SK-N-SH treated with all-trans-retinoic acid at 6 μM for 48 hours (cell line): Measurements from ENCODE around the gene GMPR2.

Experiments used
- CREB5 ChIP-seq: fragments of 250-450 bp; sonication (Bioruptor Pico); IDR thresholded peaks from 2 replicates; pipeline ENCODE4 v1.5.1; 2020; ENCODE audit warnings: low read depth, mild to moderate bottlenecking, moderate library complexity
- ESRRG ChIP-seq: fragments of 250-450 bp; sonication (Bioruptor Pico); IDR thresholded peaks from 2 replicates; pipeline ENCODE4 v1.6.1; 2021; ENCODE audit warnings: mild to moderate bottlenecking
- PPARA ChIP-seq: fragments of 250-450 bp; sonication (Bioruptor Pico); IDR thresholded peaks from 2 replicates; pipeline ENCODE4 v1.5.0; 2020; ENCODE audit warnings: mild to moderate bottlenecking, borderline replicate concordance
- RARB ChIP-seq: fragments of 250-450 bp; sonication (Bioruptor Pico); IDR thresholded peaks from 2 replicates; pipeline ENCODE4 v1.8.0; 2021; ENCODE audit warnings: mild to moderate bottlenecking, moderate library complexity
- ZFP30 ChIP-seq: fragments of 450-650 bp; formaldehyde crosslinking; IDR thresholded peaks from 2 replicates; pipeline ENCODE4 v1.5.0; 2022; ENCODE audit warnings: mild to moderate bottlenecking, moderate library complexity
- ZNF565 ChIP-seq: fragments of 450-650 bp; formaldehyde crosslinking; conservative IDR thresholded peaks from 2 replicates; pipeline ENCODE4 v1.5.0; 2020; ENCODE audit warnings: low read depth, mild to moderate bottlenecking, moderate library complexity

- TF ChIP-seq RARB (no peak), ESRRG (CRISPR knock-in tag) (no peak), CREB5 (CRISPR knock-in tag) (no peak), ZFP30 (no peak), ZNF565 (no peak), PPARA (CRISPR knock-in tag) (no peak)
These were observed 26.7 kb downstream of the GMPR2 start for GRCh38 chr14:24259282-24260025.
